Pancreas (tissue), 10 donors: ENCODE measurements around the gene ANKDD1B. TPM values are rescaled to one million over a fixed set of nuclear protein-coding genes. Genes with fewer than 3 reads are reported as not detected.
"Not testable (repeated sequence)": the region's sequence is repeated elsewhere in the genome, so short reads cannot be mapped to it uniquely, and the experiment has no call there.

Source experiments
- ATAC-seq, 4 donors: fragments of 200-7000 bp; cut with Tn5 transposase; one replicate each; pipeline versions ENCODE4 v1.8.0 to v1.9.1; 2020; ENCODE audit warnings: mild to moderate bottlenecking in 4 of 4, moderate library complexity in 4 of 4
- DNase-seq, 6 donors: peaks; one replicate each; pipeline ENCODE4 v3.0.0-alpha.2; 2020
- FAIRE-seq: peaks from 2 replicates; lab custom pipeline; 2012; peaks lifted over from hg19 to GRCh38; lab: Jason Lieb, UNC
- H3K27ac ChIP-seq, 4 donors: fragments of 200-600 bp; sonication (generic); 1 replicate in 3 of 4; 2 replicates in 1 of 4; pipeline versions ENCODE4 v1.5.0 to v1.8.0; 2020
- H3K27me3 ChIP-seq, 4 donors: fragments of 200-600 bp; one replicate each; pipeline ENCODE4 v1.8.0; 2021
- H3K36me3 ChIP-seq, 3 donors: fragments of 200-600 bp; sonication (generic) in 1 of 3; one replicate each; pipeline versions ENCODE4 v1.5.0 to v1.8.0; 2020 to 2021
- H3K4me1 ChIP-seq, 3 donors: fragments of 200-600 bp; one replicate each; pipeline ENCODE4 v1.8.0; 2021
- H3K4me3 ChIP-seq, 4 donors: fragments of 200-600 bp; sonication (generic) in 2 of 4; one replicate each; pipeline versions ENCODE4 v1.5.0 to v1.8.0; 2020 to 2021
- H3K9me3 ChIP-seq, 4 donors: fragments of 200-600 bp; one replicate each; pipeline ENCODE4 v1.8.0; 2021
- WGBS, 2 donors: extraction: QIAGEN DNeasy Blood & Tissue Kit; methylation state at CpG; one replicate each; pipeline ENCODE4 v1.1.7; 2013; 5-methylcytosine and 5-hydroxymethylcytosine counted together
- intact Hi-C, 3 donors: fragments of 100-400 bp; cut with DNase I; formaldehyde crosslinking; loops; one replicate each; pipeline versions ENCODE4 v1.11.1 to v1.14.2; 2022
- polyA plus RNA-seq, 2 donors: library from polyadenylated mRNA; stranded (reverse); fragments of 200-250 nt; gene quantifications; one replicate each; pipeline ENCODE4 v1.2.3, GENCODE V29; 2013
- total RNA-seq, 6 donors: library from RNA; stranded (reverse); fragmentation: NEBNext Ultra II Directional in 4 of 6; extraction: Animal tissue kit (Norgen Biotek cat#: 25700) in 4 of 6; gene quantifications; one replicate each; pipeline versions ENCODE4 v1.2.1 to v1.2.4, GENCODE V29; 2021 to 2023
- TF ChIP-seq, protein P1 (sequence below), 4 donors: fragments of 200-600 bp; sonication (generic) in 3 of 4; IDR thresholded peaks; one replicate each; pipeline versions ENCODE4 v1.5.0 to v1.8.0; 2021; ENCODE audit warnings: antibody characterized with exemption in 4 of 4
- donor health status: healthy with polysubstance abuse.
- donor health status: DM: no; HTN: no; CAD: no; lungs with moderate emphysema.
- donor health status: DM: no; HTN: no; CAD: no.
- donor health status: control.
- donor health status: control.
- donor health status: Bipolar disorder and iron deficiency.
- donor health status: DM: yes; HTN: yes; CAD: no.
- donor health status: DM: no; HTN: no; CAD: no.
- donor health status: DM: no; HTN: no; CAD: no.
- donor health status: DM: yes; HTN: yes; CAD: no.

The ANKDD1B gene
- under 1 TPM; 0.38 to 0.79 (median 0.54) TPM for total RNA-seq
- polyA plus RNA-seq, result 1 to 10 TPM in 1 of 2 donors, under 1 TPM in 1; 0.66 to 1.3 TPM

DNA sequence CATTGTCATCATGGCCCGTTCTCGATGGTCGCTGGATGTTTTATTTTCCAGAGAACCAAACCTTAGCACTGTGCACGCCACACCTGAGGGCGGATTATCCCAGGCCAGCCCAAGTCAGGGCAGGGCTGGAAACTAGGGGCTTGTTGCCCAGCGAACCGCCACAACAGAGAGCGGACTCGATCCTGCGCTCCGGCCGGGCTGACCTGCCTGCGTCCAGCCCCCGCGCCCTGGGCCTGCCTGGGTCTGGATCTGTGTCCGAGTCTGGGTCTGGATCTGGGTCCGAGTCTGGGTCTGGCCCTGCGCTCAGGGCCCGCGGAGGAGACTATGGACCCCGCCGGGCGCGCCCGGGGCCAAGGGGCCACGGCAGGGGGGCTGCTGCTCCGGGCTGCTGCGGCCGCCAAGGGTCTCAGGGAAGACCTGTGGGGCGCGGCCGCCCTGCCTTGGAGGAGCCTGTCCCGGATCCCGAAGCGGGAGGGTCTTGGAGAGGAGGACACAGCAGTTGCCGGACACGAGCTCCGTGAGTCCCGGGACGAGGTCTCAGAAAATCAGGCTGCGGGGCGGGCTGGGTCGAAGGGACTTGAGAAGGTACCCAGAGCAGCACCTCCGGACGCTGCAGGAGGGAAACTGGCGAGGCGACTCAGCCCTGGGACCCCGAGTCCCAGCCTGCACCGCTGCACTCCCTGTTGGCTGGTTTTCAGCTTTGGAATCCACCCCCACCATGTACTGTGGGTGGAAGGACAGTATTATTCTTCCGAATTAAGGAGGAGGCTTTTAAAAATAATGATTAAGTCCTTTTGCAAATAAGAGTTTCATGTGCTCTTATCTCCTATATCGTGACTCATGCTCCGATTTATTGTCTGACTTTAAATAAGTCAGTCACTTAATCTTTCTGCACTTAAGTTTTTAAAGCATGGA is at the start of gene ANKDD1B:
TSS of gene ANKDD1B (plus strand) at position 143 of the 915 bp plus-strand sequence. CDS start at position 325, 182 bp downstream.
- TF ChIP-seq, protein P1, sequence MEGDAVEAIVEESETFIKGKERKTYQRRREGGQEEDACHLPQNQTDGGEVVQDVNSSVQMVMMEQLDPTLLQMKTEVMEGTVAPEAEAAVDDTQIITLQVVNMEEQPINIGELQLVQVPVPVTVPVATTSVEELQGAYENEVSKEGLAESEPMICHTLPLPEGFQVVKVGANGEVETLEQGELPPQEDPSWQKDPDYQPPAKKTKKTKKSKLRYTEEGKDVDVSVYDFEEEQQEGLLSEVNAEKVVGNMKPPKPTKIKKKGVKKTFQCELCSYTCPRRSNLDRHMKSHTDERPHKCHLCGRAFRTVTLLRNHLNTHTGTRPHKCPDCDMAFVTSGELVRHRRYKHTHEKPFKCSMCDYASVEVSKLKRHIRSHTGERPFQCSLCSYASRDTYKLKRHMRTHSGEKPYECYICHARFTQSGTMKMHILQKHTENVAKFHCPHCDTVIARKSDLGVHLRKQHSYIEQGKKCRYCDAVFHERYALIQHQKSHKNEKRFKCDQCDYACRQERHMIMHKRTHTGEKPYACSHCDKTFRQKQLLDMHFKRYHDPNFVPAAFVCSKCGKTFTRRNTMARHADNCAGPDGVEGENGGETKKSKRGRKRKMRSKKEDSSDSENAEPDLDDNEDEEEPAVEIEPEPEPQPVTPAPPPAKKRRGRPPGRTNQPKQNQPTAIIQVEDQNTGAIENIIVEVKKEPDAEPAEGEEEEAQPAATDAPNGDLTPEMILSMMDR (IDR thresholded peaks at IDR 0.05), result no peak
- Histone ChIP-seq H3K27me3 (no peaks in the 10 kb centered on the region), H3K4me3 (peak within 1 kb of the TSS; percentile 36 to 61 (median 52)), H3K36me3 (no peaks in the 10 kb centered on the region), H3K27ac (peak within 1 kb of the TSS in 2 of 4 donors; percentile 44 to 46), H3K9me3 (no peaks in the 10 kb centered on the region), H3K4me1 (no peaks in the 10 kb centered on the region)
- ATAC-seq, result peak; percentile 68 to 80 (median 80)
- no peak for FAIRE-seq
- WGBS, 2 donors, result 1% methylated on average over 52 of the region's 52 CpGs
- DNase-seq, result peak; percentile 19 to 77 (median 44)
- intact Hi-C loops, result no loop called here

- intact Hi-C loops, H3K4me3 ChIP-seq, DNase-seq, H3K36me3 ChIP-seq, H3K4me1 ChIP-seq, H3K9me3 ChIP-seq, FAIRE-seq, H3K27me3 ChIP-seq: not testable (repeated sequence)
- peak overlapping the region in 1 of 4 donors; percentile 56 for H3K27ac ChIP-seq
- peak in 2 of 4 donors; percentile 34 to 54 for ATAC-seq
- WGBS, 2 donors, result 94 to 95% methylated on average over 15 of the region's 15 CpGs
Measured at GRCh38 chr5:75565991-75566709, 45.1 kb upstream of the ANKDD1B start.

- WGBS, 2 donors, result 80 to 89% methylated on average over 6 of the region's 6 CpGs
- intact Hi-C loops, result no loop called here
- TF ChIP-seq, protein P1 (IDR thresholded peaks at IDR 0.05), result no peak
- ATAC-seq, result peak; percentile 77 to 98 (median 88)
- H3K27ac ChIP-seq, result peak overlapping the region in 1 of 4 donors; percentile 56
- peaks cover 0 to 5% (median 0%) of the 10 kb centered on the region in 3 donors for H3K4me1 ChIP-seq
- H3K36me3 ChIP-seq, result no peaks in the 10 kb centered on the region
- no peak for DNase-seq
- no peak overlapping the region for H3K4me3 ChIP-seq
- FAIRE-seq, result peak; percentile 45
- no peaks in the 10 kb centered on the region for H3K9me3 ChIP-seq
- H3K27me3 ChIP-seq, result no peaks in the 10 kb centered on the region
Measured at GRCh38 chr5:75566710-75567309, 44.4 kb upstream of the ANKDD1B start.

DNA sequence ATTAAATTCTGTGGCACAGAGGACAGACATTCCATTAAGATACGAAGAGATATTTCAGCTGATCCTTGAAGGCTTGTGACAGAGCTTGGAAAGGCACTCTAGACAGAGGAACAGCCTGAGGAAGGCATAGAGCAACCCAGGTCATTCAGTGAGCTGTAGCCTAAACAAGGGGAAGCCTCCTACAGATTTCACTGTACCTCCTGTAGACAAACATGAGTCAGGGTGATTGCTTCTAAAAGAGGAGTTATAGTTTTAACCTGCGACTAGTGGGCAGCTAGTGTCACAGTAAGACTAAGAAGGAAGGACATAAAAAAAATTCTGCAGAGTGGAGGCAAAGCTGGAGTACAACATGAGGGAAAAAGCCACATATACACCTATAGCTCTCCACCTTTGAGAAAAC is 43.5 kb upstream of the ANKDD1B start:
- no peaks in the 10 kb centered on the region for H3K27me3 ChIP-seq
- H3K4me3 ChIP-seq, result no peak overlapping the region
- ATAC-seq (peak in 2 of 4 donors; percentile 41 to 52), DNase-seq (no peak), FAIRE-seq (no peak)
- no peak overlapping the region for H3K27ac ChIP-seq
- TF ChIP-seq, protein P1 (IDR thresholded peaks at IDR 0.05), result no peak
- peaks cover 0 to 5% (median 0%) of the 10 kb centered on the region in 3 donors for H3K4me1 ChIP-seq
- no peaks in the 10 kb centered on the region for H3K36me3 ChIP-seq
- no peaks in the 10 kb centered on the region for H3K9me3 ChIP-seq
- intact Hi-C loops, result no loop called here
- 83 to 91% methylated on average over 2 of the region's 2 CpGs for WGBS, 2 donors

DNA sequence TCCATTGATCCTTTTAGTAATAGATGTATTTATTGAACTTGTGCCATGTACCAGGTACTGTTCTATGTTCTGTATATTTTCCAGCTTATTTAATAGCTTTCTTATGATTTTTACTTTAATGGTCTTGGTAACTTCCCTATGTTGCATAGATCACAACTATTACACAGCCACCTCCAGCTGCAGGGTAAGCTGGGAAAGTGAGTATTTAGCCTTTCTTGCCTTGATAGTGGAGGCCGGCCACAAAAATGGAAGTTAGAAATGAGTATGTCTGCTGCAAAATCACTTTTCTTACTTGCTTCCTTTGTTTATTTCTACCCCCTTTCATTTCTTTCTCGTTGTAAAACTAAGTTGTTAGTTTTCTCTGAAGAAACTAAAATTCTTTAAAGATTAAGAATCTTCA is 43.1 kb upstream of the ANKDD1B start:
- FAIRE-seq (no peak), ATAC-seq (no peak), DNase-seq (no peak)
- TF ChIP-seq, protein P1 (IDR thresholded peaks at IDR 0.05), result no peak
- Histone ChIP-seq H3K4me3 (no peak overlapping the region), H3K27ac (no peak overlapping the region), H3K9me3 (no peaks in the 10 kb centered on the region), H3K36me3 (no peaks in the 10 kb centered on the region), H3K27me3 (no peaks in the 10 kb centered on the region), H3K4me1 (peaks cover 0 to 5% (median 0%) of the 10 kb centered on the region in 3 donors)
- WGBS, 2 donors, result 87 to 95% methylated on average over 2 of the region's 2 CpGs
- intact Hi-C loops, result no loop called here
